HG02588 (cell line): ENCODE results near the gene MUC4.
"Not testable (repeated sequence)": the region's sequence is repeated elsewhere in the genome, so short reads cannot be mapped to it uniquely, and the experiment has no call there.

ENCODE experiments used
- ATAC-seq: cut with Tn5 transposase; IDR thresholded peaks from one replicate; pipeline ENCODE4 v1.9.1; 2021; ENCODE audit warnings: mild to moderate bottlenecking, moderate library complexity; ENCODE audit not compliant: unreplicated experiment

Gene MUC4

DNA sequence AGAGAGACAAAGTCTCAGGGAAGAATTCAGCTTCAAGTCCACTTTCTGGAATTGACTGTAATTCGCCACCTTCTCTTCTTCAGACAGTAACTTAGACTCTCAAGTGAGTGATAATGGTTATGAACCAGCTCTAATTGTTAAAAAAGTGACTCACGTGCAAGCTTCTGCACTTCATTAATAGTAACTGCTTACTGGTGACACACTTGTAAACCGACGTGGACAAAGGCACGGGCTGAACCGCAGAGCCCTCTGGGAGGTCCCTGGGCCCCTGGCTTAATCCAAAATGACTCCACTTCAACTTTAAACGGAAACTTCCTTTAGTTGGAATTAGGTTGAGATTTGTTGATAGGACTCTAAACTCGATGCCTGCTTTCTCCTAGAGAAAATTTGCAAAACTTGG is 17.0 kb downstream of the MUC4 start:
- no peak for ATAC-seq

- not testable (repeated sequence) for ATAC-seq
Measured at GRCh38 chr3:195792621-195793020, 19.1 kb downstream of the MUC4 start.

DNA sequence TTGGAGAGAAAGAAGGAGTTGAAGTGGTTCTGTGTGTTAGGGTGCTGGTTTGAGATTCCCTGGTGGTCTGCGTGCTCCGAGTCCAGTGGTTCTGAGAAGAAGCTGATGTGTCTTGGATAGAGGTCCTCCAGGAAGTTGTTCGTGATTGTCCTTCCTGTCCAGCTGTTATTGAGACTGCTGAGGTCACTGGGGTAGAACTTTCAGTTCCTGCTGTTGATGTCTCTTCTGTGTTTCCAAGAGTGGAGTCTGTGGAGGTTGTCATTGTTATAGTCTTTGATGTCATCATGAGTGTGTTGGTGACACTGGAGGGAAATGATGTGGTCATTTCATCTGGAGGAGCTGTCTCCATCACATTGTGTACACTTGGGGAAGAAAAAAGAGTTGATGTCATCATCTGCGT is 20.8 kb downstream of the MUC4 start:
- no peak for ATAC-seq

DNA sequence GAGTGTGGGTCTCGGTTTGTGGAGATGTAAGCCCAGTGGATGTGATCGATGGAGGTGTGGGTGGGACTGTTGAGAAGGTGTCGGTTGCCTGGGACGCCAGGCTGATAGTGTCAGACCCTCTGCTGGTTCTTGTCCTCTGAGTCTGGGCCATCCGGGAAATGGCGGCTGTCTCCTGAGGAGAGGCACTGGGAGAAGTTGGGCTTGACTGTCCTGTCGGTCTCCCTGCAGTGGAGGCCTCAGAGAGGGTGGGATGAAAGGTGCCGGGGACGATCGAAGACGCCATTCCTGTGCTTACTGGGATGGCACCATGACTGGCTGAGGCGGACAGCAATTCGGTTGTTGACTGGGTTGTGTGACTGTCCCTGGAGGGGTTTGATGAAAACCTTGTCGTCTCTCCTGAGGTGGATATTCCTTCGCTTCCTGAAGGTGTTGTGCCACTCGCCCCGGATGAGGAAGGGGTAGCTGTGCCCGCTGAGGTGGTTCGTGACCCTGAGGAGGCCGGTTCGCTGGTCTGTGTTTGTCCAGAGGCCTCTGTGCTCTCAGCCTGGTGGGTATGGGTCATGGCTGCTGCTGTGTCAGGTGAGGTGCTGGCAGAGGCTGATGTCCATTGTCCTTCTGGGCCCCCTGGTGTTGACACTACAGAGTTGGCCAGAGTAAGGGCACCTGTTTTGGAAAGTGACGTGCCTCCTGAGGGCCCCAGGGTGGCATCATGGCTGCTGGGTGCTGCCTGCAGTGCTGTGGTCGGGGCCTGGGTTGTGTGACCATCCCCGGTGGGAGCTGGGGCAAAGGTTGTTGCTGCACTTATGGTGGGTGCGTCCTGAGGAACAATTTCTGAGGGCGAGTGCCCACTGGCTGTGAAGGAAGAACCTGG is 22.8 kb downstream of the MUC4 start:
- ATAC-seq: no peak

DNA sequence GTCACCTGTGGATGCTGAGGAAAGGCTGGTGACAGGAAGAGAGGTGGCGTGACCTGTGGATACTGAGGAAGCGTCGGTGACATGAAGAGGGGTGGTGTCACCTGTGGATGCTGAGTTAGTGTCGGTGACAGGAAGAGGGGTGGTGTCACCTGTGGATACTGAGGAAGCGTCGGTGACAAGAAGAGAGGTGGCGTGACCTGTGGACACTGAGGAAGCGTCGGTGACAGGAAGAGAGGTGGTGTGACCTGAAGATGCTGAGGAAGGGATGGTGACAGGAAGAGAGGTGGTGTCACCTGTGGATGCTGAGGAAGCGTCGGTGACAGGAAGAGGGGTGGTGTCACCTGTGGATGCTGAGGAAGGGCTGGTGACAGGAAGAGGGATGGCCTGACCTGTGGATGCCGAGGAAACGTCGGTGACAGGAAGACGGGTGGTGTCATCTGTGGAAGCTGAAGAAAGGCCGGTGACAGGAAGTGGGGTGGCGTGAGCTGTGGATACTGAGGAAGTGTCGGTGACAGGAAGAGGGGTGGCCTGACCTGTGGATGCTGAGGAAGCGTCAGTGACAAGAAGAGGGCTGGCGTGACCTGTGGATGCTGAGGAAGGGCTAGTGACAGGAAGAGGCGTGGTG is 25.8 kb downstream of the MUC4 start:
- ATAC-seq: not testable (repeated sequence)

DNA sequence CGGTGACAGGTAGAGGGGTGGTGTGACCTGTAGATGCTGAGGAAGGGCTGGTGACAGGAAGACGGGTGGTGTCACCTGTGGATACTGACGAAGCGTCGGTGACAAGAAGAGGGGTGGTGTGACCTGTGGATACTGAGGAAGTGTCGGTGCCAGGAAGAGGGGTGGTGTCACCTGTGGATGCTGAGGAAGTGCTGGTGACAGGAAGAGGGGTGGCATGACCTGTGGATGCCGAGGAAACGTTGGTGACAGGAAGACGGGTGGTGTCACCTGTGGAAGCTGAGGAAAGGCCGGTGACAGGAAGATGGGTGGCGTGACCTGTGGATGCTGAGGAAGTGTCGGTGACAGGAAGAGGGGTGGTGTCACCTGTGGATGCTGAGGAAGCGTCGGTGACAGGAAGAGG is 27.7 kb downstream of the MUC4 start:
- not testable (repeated sequence) for ATAC-seq

GRCh38 chr3:195781236-195781635 is 30.5 kb downstream of the MUC4 start:
- ATAC-seq: not testable (repeated sequence)

GRCh38 chr3:195777975-195778374 is 33.8 kb downstream of the MUC4 start:
- no peak for ATAC-seq

- ATAC-seq: no peak
Measured at GRCh38 chr3:195774917-195775316, 36.8 kb downstream of the MUC4 start.

- no peak for ATAC-seq
Measured at GRCh38 chr3:195773956-195774537, 37.7 kb downstream of the MUC4 start.

DNA sequence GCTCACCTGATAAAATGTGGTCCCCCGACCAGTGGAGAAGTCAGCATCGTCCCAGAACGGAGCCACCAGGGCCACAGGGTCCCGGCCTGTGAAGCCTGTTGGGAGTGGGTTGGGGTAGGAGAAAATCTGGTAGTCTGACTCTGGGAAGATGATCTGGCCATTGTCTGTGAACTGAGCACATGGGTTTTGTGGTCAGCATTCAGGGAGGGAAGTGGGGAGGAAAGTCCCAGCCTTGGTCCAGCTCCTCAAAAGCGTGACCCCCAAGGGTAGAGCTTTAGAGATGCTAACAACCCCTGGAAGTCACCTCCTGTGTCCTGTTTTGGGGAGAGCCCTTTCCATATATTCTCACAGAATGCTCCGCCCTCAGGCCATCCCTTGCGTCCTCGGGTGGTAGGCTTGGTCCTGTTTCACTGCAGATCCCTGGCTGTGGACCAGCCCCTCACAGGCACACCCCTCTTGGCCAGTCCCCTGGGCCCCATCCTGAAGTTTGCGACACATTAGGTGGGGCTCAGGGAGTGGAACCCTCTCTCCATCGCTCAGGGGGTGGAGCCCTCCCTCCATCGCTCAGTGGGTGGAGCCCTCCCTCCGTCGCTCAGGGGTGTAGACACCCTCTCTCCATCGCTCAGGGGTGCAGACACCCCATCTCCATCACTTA is 40.0 kb downstream of the MUC4 start:
- ATAC-seq: no peak

DNA sequence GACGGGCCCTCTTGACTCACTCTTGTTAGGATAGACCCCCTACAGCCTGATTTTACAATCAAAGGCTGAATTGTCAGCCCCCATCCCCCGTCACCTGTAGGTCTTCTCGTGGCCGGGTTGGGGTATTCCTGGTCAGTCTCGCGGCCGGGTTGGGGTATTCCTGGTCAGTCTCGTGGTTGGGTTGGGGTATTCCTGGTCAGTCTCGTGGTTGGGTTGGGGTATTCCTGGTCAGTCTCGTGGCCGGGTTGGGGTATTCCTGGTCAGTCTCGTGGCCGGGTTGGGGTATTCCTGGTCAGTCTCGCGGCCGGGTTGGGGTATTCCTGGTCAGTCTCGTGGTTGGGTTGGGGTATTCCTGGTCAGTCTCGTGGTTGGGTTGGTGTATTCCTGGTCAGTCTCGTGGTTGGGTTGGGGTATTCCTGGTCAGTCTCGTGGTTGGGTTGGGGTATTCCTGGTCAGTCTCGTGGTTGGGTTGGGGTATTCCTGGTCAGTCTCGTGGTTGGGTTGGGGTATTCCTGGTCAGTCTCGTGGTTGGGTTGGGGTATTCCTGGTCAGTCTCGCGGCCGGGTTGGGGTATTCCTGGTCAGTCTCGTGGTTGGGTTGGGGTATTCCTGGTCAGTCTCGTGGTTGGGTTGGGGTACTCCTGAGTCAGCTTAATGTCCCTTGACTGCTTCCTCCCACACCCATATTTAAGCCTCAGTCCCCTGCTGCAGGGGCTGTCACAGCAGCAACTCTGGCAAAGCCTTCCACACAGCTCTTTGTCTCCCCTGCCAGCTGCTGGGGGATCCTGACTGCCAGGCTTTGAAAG is 40.7 kb downstream of the MUC4 start:
- ATAC-seq: not testable (repeated sequence)

- ATAC-seq: no peak
Measured at GRCh38 chr3:195770081-195770840, 41.5 kb downstream of the MUC4 start.

- no peak for ATAC-seq
Measured at GRCh38 chr3:195769551-195769950, 42.2 kb downstream of the MUC4 start.

GRCh38 chr3:195768831-195769303 is 42.9 kb downstream of the MUC4 start:
- ATAC-seq: no peak

DNA sequence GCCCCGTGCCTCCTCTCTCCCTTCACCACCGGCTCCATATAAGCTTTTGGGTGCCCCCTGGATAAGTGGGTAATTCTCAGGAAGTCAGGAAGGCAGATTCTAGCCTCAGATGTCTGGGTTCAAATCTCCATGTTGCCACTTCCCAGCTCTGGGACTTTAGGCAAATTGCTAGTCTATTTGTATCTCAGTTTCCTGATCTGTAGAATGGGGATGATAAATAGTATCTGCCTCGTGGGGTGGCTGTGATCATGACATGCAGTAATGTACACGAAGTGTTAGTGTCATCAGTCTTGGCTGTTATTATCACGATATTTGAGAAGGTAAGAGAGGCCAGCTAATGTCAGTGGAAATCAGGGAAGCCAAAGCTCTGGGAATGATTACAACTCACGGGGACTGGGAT is 43.3 kb downstream of the MUC4 start:
- no peak for ATAC-seq

DNA sequence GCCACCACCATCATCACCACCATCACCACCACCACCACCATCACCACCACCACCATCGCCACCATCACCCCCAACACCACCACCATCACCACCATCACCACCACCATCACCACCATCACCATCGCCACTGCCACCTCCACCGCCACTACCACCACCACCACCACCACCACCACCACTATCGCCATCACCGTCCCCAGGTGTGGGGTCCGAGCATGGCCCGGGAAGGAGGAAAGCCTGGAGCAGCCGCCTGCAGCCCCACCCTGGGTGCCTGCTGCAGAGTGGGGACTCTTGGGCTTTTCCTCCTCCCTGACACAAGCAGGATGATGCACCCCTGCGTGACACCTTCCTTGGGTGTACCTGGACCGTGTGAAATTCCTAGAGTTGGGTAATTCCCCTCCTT is 43.9 kb downstream of the MUC4 start:
- ATAC-seq: no peak

- no peak for ATAC-seq
Measured at GRCh38 chr3:195766671-195767070, 45.1 kb downstream of the MUC4 start.

DNA sequence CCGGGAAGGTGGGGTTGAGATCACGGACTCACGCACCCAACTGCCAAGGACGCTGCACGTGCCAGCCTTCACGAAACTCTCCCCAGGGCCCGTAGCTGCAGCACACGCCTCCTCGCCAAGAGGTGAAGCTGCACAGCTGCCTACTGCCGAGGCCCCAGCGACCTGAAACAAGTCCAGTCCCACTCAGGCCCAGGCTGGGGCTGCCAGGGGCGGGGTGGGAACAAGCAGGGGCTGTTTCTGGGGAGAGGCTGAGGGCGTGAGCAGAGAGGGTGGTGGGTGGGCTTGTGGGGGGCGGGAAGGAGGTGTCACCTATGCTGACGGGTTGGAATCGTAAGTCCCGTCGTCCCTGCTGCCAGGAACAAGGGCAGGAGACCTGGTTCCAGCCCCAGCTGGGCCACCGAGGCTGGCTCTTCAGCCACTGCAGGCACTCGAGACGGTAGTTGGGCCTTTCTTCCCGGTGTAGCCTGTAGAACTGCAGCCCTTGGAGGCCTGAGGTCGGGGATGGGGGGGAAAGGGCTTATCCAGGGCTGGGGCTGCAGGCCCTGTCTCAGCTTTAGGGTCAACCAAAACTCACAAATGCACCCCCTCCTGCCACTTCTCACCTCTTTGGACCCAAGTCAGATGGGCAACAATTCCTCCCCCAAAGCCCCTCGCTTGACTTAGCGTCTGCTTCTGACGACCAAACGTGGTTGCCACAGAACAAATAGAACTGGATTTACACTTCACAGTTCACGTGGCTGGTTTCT is 46.6 kb downstream of the MUC4 start:
- no peak for ATAC-seq
